Central memory CD8-positive, alpha-beta T cell (primary cell): Measurements from ENCODE around the gene ABHD12.
"Not testable (repeated sequence)": the region's sequence is repeated elsewhere in the genome, so short reads cannot be mapped to it uniquely, and the experiment has no call there.

ENCODE experiments used
- ATAC-seq: fragments of 150-1000 bp; cut with Tn5 transposase; replicated peaks from 2 replicates; pipeline ENCODE4 v1.10.0; 2022; ENCODE audit warnings: mild to moderate bottlenecking, moderate FRiP score, moderate number of reproducible peaks; ENCODE audit not compliant: poor library complexity, severe bottlenecking; ENCODE audit errors: extremely low read depth
- DNase-seq, 2 donors: peaks; one replicate each; pipeline ENCODE4 v3.0.0; 2021; ENCODE audit warnings: low spot score in 2 of 2
- H3K27ac Mint-ChIP-seq: one replicate; pipeline ENCODE4 v1.8.0; 2022; ENCODE audit warnings: low read depth, mild to moderate bottlenecking, moderate library complexity, mixed read lengths
- H3K27me3 Mint-ChIP-seq: one replicate; pipeline ENCODE4 v1.8.0; 2022; ENCODE audit warnings: mixed read lengths
- H3K36me3 Mint-ChIP-seq: one replicate; pipeline ENCODE4 v1.8.0; 2022; ENCODE audit warnings: mild to moderate bottlenecking, moderate library complexity, mixed read lengths; ENCODE audit not compliant: insufficient read depth
- H3K4me1 Mint-ChIP-seq: one replicate; pipeline ENCODE4 v1.8.0; 2022; ENCODE audit warnings: mixed read lengths
- H3K4me3 Mint-ChIP-seq: one replicate; pipeline ENCODE4 v1.8.0; 2022; ENCODE audit warnings: mild to moderate bottlenecking, moderate library complexity, mixed read lengths
- H3K9me3 Mint-ChIP-seq: one replicate; pipeline ENCODE4 v1.8.0; 2022; ENCODE audit warnings: mixed read lengths

ABHD12 gene

DNA sequence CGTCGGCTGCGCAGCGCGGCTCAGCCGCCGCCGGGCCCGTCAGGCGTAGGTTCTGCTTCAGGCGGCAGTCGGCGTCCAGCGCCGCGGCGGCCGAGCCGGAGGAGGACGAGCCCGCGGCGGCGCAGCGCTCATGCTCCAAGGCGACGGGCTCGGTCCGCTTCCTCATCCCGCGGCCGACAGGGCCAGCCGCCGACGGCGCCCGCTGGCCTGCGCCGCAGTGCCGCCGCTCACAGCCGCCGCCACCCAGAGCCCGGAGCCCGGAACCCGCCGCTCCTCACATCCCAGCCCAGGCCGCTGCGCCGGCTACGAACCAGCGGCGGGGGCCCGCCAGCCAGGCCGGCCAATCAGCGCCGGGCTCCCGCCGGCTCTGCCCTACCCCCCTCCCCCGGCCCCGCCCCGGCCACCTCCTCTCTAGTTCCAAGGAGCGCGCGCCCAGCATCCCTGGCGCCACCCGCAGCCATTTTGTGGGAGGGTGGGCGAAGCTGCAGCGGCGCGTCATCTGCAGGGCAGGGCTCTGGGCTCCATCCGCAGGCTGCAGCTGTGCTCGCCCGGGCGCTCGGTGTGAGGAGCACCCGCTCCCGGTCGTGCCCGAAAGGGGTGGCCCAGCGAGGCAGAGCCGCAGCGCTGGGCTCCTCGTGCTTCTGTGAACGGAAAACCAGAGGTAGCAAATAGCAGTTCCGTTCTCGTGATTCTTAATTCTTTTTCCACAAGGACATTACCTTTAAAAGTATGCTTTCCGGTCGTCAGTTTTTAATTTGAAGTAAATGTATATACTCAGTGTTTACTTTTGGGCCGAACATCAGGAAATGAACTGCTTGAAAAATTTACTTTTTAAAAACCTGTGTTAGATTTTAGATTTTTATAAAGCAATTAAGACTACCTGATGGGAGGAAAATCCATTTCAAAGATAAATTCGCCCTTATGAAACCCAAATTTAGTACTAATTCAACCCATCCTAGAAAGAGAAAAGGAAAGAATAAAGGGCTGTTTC lies at the start of gene ABHD12:
Gene ABHD12 (minus strand): TSS at position 298 of the 991 bp plus-strand sequence. CDS start 132 bp downstream, at position 166.
- Mint-ChIP-seq H3K36me3 (peaks cover 7% of the 10 kb centered on the region), H3K27me3 (no peaks in the 10 kb centered on the region), H3K27ac (peak within 1 kb of the TSS; percentile 64), H3K4me3 (peak within 1 kb of the TSS; percentile 79), H3K4me1 (peaks cover 11% of the 10 kb centered on the region), H3K9me3 (no peaks in the 10 kb centered on the region)
- DNase-seq: peak; percentile 81 to 89
- ATAC-seq: peak; percentile 95

GRCh38 chr20:25439328-25439727 lies 48.7 kb upstream of the ABHD12 start:
- ATAC-seq: no peak
- Mint-ChIP-seq H3K27me3 (no peaks in the 10 kb centered on the region), H3K36me3 (no peaks in the 10 kb centered on the region), H3K27ac (no peak overlapping the region), H3K4me3 (no peak overlapping the region), H3K9me3 (no peaks in the 10 kb centered on the region), H3K4me1 (no peaks in the 10 kb centered on the region)
- no peak for DNase-seq

- Mint-ChIP-seq H3K36me3 (peaks cover 3% of the 10 kb centered on the region), H3K27ac (no peak overlapping the region), H3K4me1 (no peaks in the 10 kb centered on the region), H3K4me3 (no peak overlapping the region), H3K27me3 (no peaks in the 10 kb centered on the region), H3K9me3 (no peaks in the 10 kb centered on the region)
- no peak for ATAC-seq
- DNase-seq: no peak
Observed at GRCh38 chr20:25437153-25437581, 46.5 kb upstream of the ABHD12 start.

DNA sequence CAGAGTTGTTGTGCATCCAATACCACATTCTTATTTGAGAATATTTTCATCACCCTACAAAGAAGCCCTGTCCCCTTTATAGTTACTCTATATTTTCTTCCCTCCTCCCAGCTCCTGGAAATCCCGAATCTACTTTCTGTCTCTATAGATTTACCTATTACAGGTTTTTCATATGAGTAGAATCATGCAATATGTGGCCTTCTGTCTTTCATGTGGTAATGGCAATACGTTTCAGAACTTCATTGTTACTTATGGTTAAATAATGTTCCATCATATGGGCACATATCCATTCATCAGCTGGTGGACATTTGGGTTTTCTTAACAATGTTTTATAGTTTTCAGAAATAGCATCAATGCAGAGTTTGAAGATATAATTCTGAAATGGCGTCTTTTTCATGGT lies 33.9 kb upstream of the ABHD12 start:
- H3K9me3 Mint-ChIP-seq: no peaks in the 10 kb centered on the region
- H3K36me3 Mint-ChIP-seq: peaks cover 4% of the 10 kb centered on the region

GRCh38 chr20:25422032-25422431 lies 31.4 kb upstream of the ABHD12 start:
- Mint-ChIP-seq H3K36me3 (peaks cover 2% of the 10 kb centered on the region), H3K9me3 (no peaks in the 10 kb centered on the region), H3K27me3 (no peaks in the 10 kb centered on the region), H3K4me3 (no peak overlapping the region), H3K27ac (no peak overlapping the region), H3K4me1 (no peaks in the 10 kb centered on the region)
- ATAC-seq (no peak), DNase-seq (no peak)

More for the DNA sequence above, 33.9 kb upstream of the ABHD12 start:
- Mint-ChIP-seq H3K27me3 (no peaks in the 10 kb centered on the region), H3K27ac (no peak overlapping the region), H3K4me1 (no peaks in the 10 kb centered on the region), H3K4me3 (no peak overlapping the region)
- ATAC-seq: no peak
- no peak for DNase-seq

GRCh38 chr20:25421102-25421501 lies 30.5 kb upstream of the ABHD12 start:
- DNase-seq (no peak), ATAC-seq (no peak)
- Mint-ChIP-seq H3K27ac (no peak overlapping the region), H3K36me3 (peaks cover 2% of the 10 kb centered on the region), H3K4me1 (no peaks in the 10 kb centered on the region), H3K9me3 (no peaks in the 10 kb centered on the region), H3K27me3 (no peaks in the 10 kb centered on the region), H3K4me3 (no peak overlapping the region)

GRCh38 chr20:25418776-25419175 lies 28.1 kb upstream of the ABHD12 start:
- H3K4me1 Mint-ChIP-seq: no peaks in the 10 kb centered on the region
- no peak for ATAC-seq
- H3K9me3 Mint-ChIP-seq: no peaks in the 10 kb centered on the region
- H3K27me3 Mint-ChIP-seq: no peaks in the 10 kb centered on the region
- H3K4me3 Mint-ChIP-seq: no peak overlapping the region
- no peak for DNase-seq
- no peak overlapping the region for H3K27ac Mint-ChIP-seq
- H3K36me3 Mint-ChIP-seq: no peaks in the 10 kb centered on the region

DNA sequence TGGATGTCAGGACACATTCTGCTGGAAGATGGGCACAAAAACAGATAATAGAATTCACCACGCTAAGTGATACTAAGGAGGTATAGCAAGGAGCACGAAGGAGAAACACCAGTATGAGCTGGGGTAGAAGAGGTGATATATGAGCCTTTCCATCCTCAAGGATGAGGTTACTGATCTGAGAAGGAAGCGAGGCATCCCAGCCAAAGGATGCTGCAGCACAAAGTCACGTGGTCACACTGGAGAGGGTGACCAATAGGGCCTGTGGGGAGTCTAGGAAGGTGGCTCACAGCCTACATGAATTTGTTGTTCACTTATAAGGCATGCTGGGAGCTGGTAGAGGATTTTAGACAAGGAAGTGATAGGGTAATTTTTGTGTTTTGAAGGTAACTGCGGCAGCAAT lies 18.3 kb upstream of the ABHD12 start:
- no peak overlapping the region for H3K4me3 Mint-ChIP-seq
- H3K36me3 Mint-ChIP-seq: peaks cover 3% of the 10 kb centered on the region
- no peak for DNase-seq
- H3K9me3 Mint-ChIP-seq: peaks cover 6% of the 10 kb centered on the region
- peak overlapping the region; percentile 25 for H3K27ac Mint-ChIP-seq
- ATAC-seq: no peak
- no peaks in the 10 kb centered on the region for H3K27me3 Mint-ChIP-seq
- peaks cover 7% of the 10 kb centered on the region for H3K4me1 Mint-ChIP-seq

DNA sequence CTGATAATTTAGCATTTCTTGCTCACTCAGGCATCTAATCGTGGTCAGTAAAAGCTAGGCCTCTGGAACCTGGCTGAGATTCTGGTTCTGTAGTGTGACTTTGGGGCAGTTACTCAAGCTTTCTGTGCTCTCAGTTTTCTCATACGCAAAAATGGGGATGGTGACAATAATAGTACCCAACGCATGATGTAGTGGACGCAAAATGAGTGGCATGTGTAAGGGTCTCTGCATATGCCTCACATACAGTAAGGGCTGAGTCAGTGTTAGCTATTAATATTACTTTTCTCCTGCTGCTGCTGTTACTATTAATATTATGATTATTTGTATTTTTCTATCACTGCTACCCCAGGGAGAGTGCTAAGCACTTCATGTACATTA lies 17.5 kb upstream of the ABHD12 start:
- H3K27ac Mint-ChIP-seq: peak overlapping the region; percentile 25
- DNase-seq (no peak), ATAC-seq (no peak)
- peaks cover 7% of the 10 kb centered on the region for H3K4me1 Mint-ChIP-seq
- H3K9me3 Mint-ChIP-seq: peaks cover 11% of the 10 kb centered on the region
- peak overlapping the region; percentile 91 for H3K4me3 Mint-ChIP-seq
- H3K36me3 Mint-ChIP-seq: peaks cover 3% of the 10 kb centered on the region
- no peaks in the 10 kb centered on the region for H3K27me3 Mint-ChIP-seq

GRCh38 chr20:25407311-25408169 lies 16.9 kb upstream of the ABHD12 start, which contains the start of gene GINS1:
Gene GINS1 (plus strand): TSS chr20:25407673. CDS start chr20:25407821, 148 bp downstream.
- Mint-ChIP-seq H3K27ac (peak within 1 kb of the TSS; percentile 25), H3K9me3 (peaks cover 16% of the 10 kb centered on the region), H3K4me3 (peak within 1 kb of the TSS; percentile 91), H3K4me1 (peaks cover 7% of the 10 kb centered on the region), H3K27me3 (no peaks in the 10 kb centered on the region), H3K36me3 (peaks cover 3% of the 10 kb centered on the region)
- DNase-seq (peak; percentile 45 to 51), ATAC-seq (peak; percentile 76)

DNA sequence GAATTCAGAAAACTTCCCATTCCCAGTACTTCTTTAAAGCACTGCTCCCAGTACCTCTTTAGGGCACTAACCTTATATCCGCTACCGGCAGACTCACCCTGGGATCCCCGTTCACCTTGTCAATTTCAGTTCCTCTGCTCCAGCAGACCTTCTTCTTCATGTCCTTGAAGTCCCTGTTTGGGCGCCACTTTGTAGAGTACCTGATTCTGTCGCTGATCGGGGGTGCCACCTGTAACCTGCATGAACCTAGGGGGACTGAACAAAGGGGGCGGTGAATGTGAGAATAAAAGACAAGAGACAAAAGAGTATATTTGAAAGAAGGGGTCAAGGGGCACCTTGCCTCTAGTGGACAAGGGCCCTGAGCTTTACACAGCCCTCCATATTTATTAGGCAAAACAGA lies 11.9 kb upstream of the ABHD12 start:
- H3K27ac Mint-ChIP-seq: no peak overlapping the region
- no peak for ATAC-seq
- H3K9me3 Mint-ChIP-seq: peaks cover 18% of the 10 kb centered on the region
- H3K4me1 Mint-ChIP-seq: peaks cover 7% of the 10 kb centered on the region
- H3K4me3 Mint-ChIP-seq: no peak overlapping the region
- H3K36me3 Mint-ChIP-seq: peaks cover 3% of the 10 kb centered on the region
- no peaks in the 10 kb centered on the region for H3K27me3 Mint-ChIP-seq
- DNase-seq: no peak

GRCh38 chr20:25400291-25400732 lies 9.7 kb upstream of the ABHD12 start:
- not testable (repeated sequence) for H3K27ac Mint-ChIP-seq, H3K4me1 Mint-ChIP-seq, H3K4me3 Mint-ChIP-seq, H3K27me3 Mint-ChIP-seq, ATAC-seq, DNase-seq, H3K36me3 Mint-ChIP-seq
- H3K9me3 Mint-ChIP-seq: peaks cover 18% of the 10 kb centered on the region
